Measurements from ENCODE around the gene MOXD1.
A peak's percentile ranks its signal among the peaks of the same experiment; 100 is the strongest.

The MOXD1 gene

DNA sequence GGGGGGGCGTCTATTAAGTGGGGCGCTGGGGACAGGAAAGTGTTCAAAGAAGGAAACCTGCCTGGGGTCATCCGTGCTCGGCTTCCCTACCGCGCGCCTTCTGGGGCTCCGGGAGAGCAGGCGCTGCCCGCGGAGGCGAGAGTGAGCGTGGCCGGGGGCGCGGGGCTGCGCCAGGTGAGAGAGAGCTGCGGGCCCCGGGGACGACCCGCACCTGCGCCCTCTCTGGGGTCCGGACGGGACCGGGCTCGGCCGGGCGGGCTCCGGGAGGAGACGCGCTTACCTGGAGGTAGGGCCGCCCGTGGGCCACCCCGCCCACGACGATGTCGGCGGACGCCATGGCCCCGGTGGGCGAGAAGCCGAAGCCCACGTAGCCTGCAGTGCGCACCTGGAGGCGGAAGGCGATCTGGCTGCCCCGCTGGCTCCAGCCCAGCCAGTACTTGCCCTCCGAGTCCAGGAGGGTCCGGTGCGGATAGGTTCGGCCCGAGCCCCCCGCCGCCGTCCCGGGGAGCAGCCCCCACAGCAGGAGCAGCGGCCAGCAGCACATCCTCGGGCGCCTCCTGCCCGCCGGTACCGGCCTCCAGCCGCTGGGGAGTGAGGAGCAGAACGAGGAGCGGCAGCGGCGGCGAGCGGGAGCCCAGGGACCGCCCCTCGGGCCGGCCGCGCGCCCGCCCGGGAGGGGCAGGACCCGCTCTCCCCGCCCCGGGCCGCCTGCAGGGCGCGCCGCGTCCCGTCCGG, at the start of gene MOXD1:
TSS of gene MOXD1 (minus strand) at position 593 of the 735 bp plus-strand sequence. CDS start at position 544, 49 bp downstream.
- H3K9me2 ChIP-seq (ENCODE audit: low read depth, low read length), result no peaks in the 10 kb centered on the region
- no peaks in the 10 kb centered on the region for H4K20me1 ChIP-seq (ENCODE audit: insufficient read depth, low read length)
- peak within 1 kb of the TSS; percentile 63 for H3K4me2 ChIP-seq (ENCODE audit: low read length)
- H3K4me1 ChIP-seq (ENCODE audit: insufficient read depth, low read length, severe bottlenecking), result peaks cover 16% of the 10 kb centered on the region
- H3K9me3 ChIP-seq (ENCODE audit: low read length), result no peaks in the 10 kb centered on the region
- no peaks in the 10 kb centered on the region for H3K36me3 ChIP-seq (ENCODE audit: insufficient read depth, low read length)
- H3K4me3 ChIP-seq (ENCODE audit: low read depth, low read length, poor library complexity, severe bottlenecking), result peak within 1 kb of the TSS; percentile 65
- H3K27me3 ChIP-seq (ENCODE audit: insufficient read depth, low read length), result peaks cover 4% of the 10 kb centered on the region; the same call in 1 of the 2 replicates
- H3F3A ChIP-seq (ENCODE audit: insufficient read depth, low read length), result peaks cover 4% of the 10 kb centered on the region; the same call in 1 of the 2 replicates
- TF ChIP-seq EZH2 (IDR thresholded peaks at IDR 0.05; ENCODE audit: borderline replicate concordance, low read length), result no peak
- TF ChIP-seq, protein P1, sequence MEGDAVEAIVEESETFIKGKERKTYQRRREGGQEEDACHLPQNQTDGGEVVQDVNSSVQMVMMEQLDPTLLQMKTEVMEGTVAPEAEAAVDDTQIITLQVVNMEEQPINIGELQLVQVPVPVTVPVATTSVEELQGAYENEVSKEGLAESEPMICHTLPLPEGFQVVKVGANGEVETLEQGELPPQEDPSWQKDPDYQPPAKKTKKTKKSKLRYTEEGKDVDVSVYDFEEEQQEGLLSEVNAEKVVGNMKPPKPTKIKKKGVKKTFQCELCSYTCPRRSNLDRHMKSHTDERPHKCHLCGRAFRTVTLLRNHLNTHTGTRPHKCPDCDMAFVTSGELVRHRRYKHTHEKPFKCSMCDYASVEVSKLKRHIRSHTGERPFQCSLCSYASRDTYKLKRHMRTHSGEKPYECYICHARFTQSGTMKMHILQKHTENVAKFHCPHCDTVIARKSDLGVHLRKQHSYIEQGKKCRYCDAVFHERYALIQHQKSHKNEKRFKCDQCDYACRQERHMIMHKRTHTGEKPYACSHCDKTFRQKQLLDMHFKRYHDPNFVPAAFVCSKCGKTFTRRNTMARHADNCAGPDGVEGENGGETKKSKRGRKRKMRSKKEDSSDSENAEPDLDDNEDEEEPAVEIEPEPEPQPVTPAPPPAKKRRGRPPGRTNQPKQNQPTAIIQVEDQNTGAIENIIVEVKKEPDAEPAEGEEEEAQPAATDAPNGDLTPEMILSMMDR (IDR thresholded peaks at IDR 0.05; ENCODE audit: low read length), result no peak
- no peak within 1 kb of the TSS for H2AFZ ChIP-seq (ENCODE audit: low read length)
- H3K79me2 ChIP-seq (ENCODE audit: insufficient read depth, low read length), result no peaks in the 10 kb centered on the region
- H3K27ac ChIP-seq (ENCODE audit: low read depth, low read length, poor library complexity, severe bottlenecking), result no peak within 1 kb of the TSS
- peak within 1 kb of the TSS; percentile 56 for H3K9ac ChIP-seq (ENCODE audit: low read length)

DNA sequence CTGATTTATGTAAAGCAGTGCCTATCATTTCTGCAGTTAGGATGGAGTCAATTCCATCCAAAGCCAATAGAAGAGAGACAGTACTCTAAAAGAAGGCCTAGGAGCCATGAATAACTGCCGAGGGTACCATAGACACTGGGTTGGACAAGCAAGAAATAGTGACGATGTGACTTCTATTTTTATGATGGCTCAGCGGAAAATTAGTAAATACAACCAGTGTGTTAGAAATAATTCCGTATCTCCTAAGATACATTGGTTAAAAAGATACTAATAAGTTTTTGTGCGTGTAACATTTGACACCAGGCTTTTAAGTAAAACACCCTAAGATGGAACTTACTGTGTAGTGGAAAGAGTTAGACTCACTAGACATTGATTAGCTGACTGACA, 45.6 kb upstream of the MOXD1 start:
- H3K27ac ChIP-seq (ENCODE audit: low read depth, low read length, poor library complexity, severe bottlenecking), result no peak overlapping the region
- H3K27me3 ChIP-seq (ENCODE audit: insufficient read depth, low read length), result no peaks in the 10 kb centered on the region
- 0 out of 2 replicates have a peak, but pooled peaks cover 2% of the 10 kb centered on the region for H3K9me3 ChIP-seq (ENCODE audit: low read length)
- no peak overlapping the region for H2AFZ ChIP-seq (ENCODE audit: low read length)
- H3K4me2 ChIP-seq (ENCODE audit: low read length), result no peak overlapping the region
- no peaks in the 10 kb centered on the region for H3K9me2 ChIP-seq (ENCODE audit: low read depth, low read length)
- H3F3A ChIP-seq (ENCODE audit: insufficient read depth, low read length), result no peaks in the 10 kb centered on the region
- H3K4me3 ChIP-seq (ENCODE audit: low read depth, low read length, poor library complexity, severe bottlenecking), result no peak overlapping the region
- TF ChIP-seq, protein P1 (IDR thresholded peaks at IDR 0.05; ENCODE audit: low read length), result no peak
- TF ChIP-seq EZH2 (IDR thresholded peaks at IDR 0.05; ENCODE audit: borderline replicate concordance, low read length), result no peak
- H3K36me3 ChIP-seq (ENCODE audit: insufficient read depth, low read length), result peaks cover 20% of the 10 kb centered on the region
- H3K79me2 ChIP-seq (ENCODE audit: insufficient read depth, low read length), result no peaks in the 10 kb centered on the region
- H3K4me1 ChIP-seq (ENCODE audit: insufficient read depth, low read length, severe bottlenecking), result no peaks in the 10 kb centered on the region
- no peaks in the 10 kb centered on the region for H4K20me1 ChIP-seq (ENCODE audit: insufficient read depth, low read length)
- H3K9ac ChIP-seq (ENCODE audit: low read length), result no peak overlapping the region

DNA sequence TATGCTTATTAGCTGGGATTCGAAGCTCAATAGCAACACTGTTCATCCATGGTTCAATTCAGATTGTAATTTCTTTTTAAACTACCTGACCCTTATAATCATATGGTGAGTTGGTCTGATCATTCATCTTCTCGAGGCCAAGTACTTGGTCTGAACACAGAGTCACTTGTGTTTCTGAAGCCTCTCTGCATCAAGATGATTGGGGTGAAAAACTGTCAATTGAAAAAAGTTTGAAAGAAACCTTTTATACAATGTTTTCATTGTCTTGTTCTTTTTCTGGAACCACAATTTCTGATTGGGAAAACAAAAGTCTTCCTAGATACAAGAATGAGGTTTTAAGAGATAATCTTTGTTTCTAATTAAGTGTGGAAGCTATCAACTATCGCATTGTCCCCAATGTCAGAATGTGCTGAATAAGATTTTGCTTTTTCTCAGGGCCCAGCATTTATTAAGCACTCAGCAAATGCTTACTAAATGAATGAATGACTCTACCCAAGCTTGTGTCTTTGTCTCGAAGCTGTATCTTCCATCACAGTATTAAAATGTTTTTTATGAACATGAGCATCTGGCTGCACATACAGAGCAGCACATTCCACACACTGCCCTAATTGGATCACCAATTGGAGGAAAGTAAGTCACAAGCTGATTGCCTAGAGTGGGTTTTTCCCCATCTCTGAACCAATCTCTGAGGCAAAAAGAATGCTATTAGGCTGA, 45.0 kb upstream of the MOXD1 start:
- Histone ChIP-seq H4K20me1 (ENCODE audit: insufficient read depth, low read length) (no peaks in the 10 kb centered on the region), H3F3A (ENCODE audit: insufficient read depth, low read length) (no peaks in the 10 kb centered on the region), H3K79me2 (ENCODE audit: insufficient read depth, low read length) (no peaks in the 10 kb centered on the region), H3K9me3 (ENCODE audit: low read length) (0 out of 2 replicates have a peak, but pooled peaks cover 2% of the 10 kb centered on the region), H3K9ac (ENCODE audit: low read length) (no peak overlapping the region), H2AFZ (ENCODE audit: low read length) (no peak overlapping the region), H3K4me2 (ENCODE audit: low read length) (no peak overlapping the region), H3K4me3 (ENCODE audit: low read depth, low read length, poor library complexity, severe bottlenecking) (no peak overlapping the region), H3K27ac (ENCODE audit: low read depth, low read length, poor library complexity, severe bottlenecking) (no peak overlapping the region), H3K4me1 (ENCODE audit: insufficient read depth, low read length, severe bottlenecking) (no peaks in the 10 kb centered on the region), H3K27me3 (ENCODE audit: insufficient read depth, low read length) (no peaks in the 10 kb centered on the region), H3K9me2 (ENCODE audit: low read depth, low read length) (no peaks in the 10 kb centered on the region), H3K36me3 (ENCODE audit: insufficient read depth, low read length) (peaks cover 15% of the 10 kb centered on the region)
- no peak for TF ChIP-seq EZH2 (IDR thresholded peaks at IDR 0.05; ENCODE audit: borderline replicate concordance, low read length)
- TF ChIP-seq, protein P1 (IDR thresholded peaks at IDR 0.05; ENCODE audit: low read length), result no peak

Data from OCI-LY1 (cell line).